Endothelial cell of umbilical vein (primary cell): ENCODE results near the gene HEPHL1. TPM values are rescaled to one million over a fixed set of nuclear protein-coding genes. Genes with fewer than 3 reads are reported as not detected.

ENCODE experiments used
- BruUV-seq: library from RNA; stranded (reverse); fragments of 400-500 nt; replicated peaks from 2 replicates; lab custom pipeline; 2021; lab: Mats Ljungman, UMichigan
- CTCF ChIA-PET: fragments of 300-600, 350-600 bp; sonication (Branson Sonifier 250); formaldehyde crosslinking; loops from one replicate; lab custom pipeline; 2021; ENCODE audit warnings: antibody characterized with exemption, inconsistent platforms; lab: Charles Lee
- POLR2A ChIA-PET: fragments of 300-600, 350-600 bp; sonication (Branson Sonifier 250); formaldehyde crosslinking; loops from one replicate; lab custom pipeline; 2021; ENCODE audit warnings: antibody characterized with exemption, inconsistent platforms; lab: Charles Lee
- DNase-seq: peaks from one replicate; pipeline ENCODE4 v3.0.0-alpha.2; 2011; ENCODE audit warnings: low read depth, low spot score
- FAIRE-seq: peaks from 2 replicates; lab custom pipeline; 2011; peaks lifted over from hg19 to GRCh38; lab: Jason Lieb, UNC
- H2AFZ ChIP-seq: 2 replicates; pipeline ENCODE4 v1.6.0; 2012; ENCODE audit warnings: low read depth, low read length, control low read depth, inconsistent platforms
- H3K27ac ChIP-seq: 2 replicates; pipeline ENCODE4 v1.5.1; 2011; ENCODE audit warnings: low read depth, mild to moderate bottlenecking, control low read depth, low read length, moderate library complexity; ENCODE audit not compliant: insufficient read depth
- H3K27me3 ChIP-seq, 2 experiments: 2 replicates each; pipeline versions ENCODE4 v1.6.0 to v1.6.1; 2011; ENCODE audit warnings: low read length in 2 of 2, mixed read lengths in 1 of 2; ENCODE audit not compliant: control insufficient read depth in 2 of 2, insufficient read depth in 2 of 2
- H3K36me3 ChIP-seq, 2 experiments: 2 replicates in 1 of 2; 3 replicates in 1 of 2; pipeline ENCODE4 v1.5.1; 2011; ENCODE audit warnings: low read length in 2 of 2, mild to moderate bottlenecking in 1 of 2, moderate library complexity in 1 of 2; ENCODE audit not compliant: control insufficient read depth in 2 of 2, insufficient read depth in 2 of 2; ENCODE audit errors: extremely low read depth in 1 of 2
- H3K4me1 ChIP-seq: 3 replicates; pipeline ENCODE4 v1.5.1; 2011; ENCODE audit warnings: mild to moderate bottlenecking, low read length; ENCODE audit not compliant: control insufficient read depth, insufficient read depth; ENCODE audit errors: extremely low read depth
- H3K4me2 ChIP-seq: 2 replicates; pipeline ENCODE4 v1.6.1; 2011; ENCODE audit warnings: low read length, control low read depth, mixed read lengths; ENCODE audit not compliant: insufficient read depth
- H3K4me3 ChIP-seq, 3 experiments: fragments of 200-600 bp in 1 of 3; sonication (generic), shearing (Covaris generic) in 1 of 3; replicated peaks in 1 of 3; 2 replicates each; pipeline ENCODE4 v1.5.1; 2011 to 2016; ENCODE audit warnings: control low read depth in 3 of 3, low read length in 3 of 3, mild to moderate bottlenecking in 2 of 3, inconsistent platforms in 1 of 3, low read depth in 1 of 3, moderate library complexity in 1 of 3; ENCODE audit not compliant: insufficient read depth in 1 of 3
- H3K79me2 ChIP-seq: 2 replicates; pipeline ENCODE4 v1.6.0; 2012; ENCODE audit warnings: low read length, inconsistent platforms; ENCODE audit not compliant: control insufficient read depth, insufficient read depth
- H3K9ac ChIP-seq: replicated peaks from 2 replicates; pipeline ENCODE3; 2011; ENCODE audit warnings: low read length, control low read depth; ENCODE audit not compliant: insufficient read depth; ENCODE audit errors: extremely low read depth
- H3K9me1 ChIP-seq: replicated peaks from 3 replicates; pipeline ENCODE4 v1.6.0; 2011; ENCODE audit warnings: mild to moderate bottlenecking, low read length; ENCODE audit not compliant: control insufficient read depth, insufficient read depth; ENCODE audit errors: extremely low read depth
- H3K9me3 ChIP-seq: replicated peaks from 2 replicates; pipeline ENCODE4 v1.5.1; 2012; ENCODE audit warnings: low read length, inconsistent platforms; ENCODE audit not compliant: control insufficient read depth, insufficient read depth
- H4K20me1 ChIP-seq: replicated peaks from 2 replicates; pipeline ENCODE3; 2011; ENCODE audit warnings: mild to moderate bottlenecking, low read length; ENCODE audit not compliant: control insufficient read depth, insufficient read depth; ENCODE audit errors: extremely low read depth
- EZH2 ChIP-seq: IDR thresholded peaks from 2 replicates; pipeline ENCODE4 v1.6.1; 2012; ENCODE audit warnings: borderline replicate concordance, low read depth, mild to moderate bottlenecking, moderate library complexity, low read length, inconsistent platforms; ENCODE audit not compliant: severe bottlenecking
- FOS ChIP-seq: IDR thresholded peaks from 2 replicates; pipeline ENCODE4 v1.6.1; 2011; ENCODE audit warnings: mild to moderate bottlenecking, low read length, moderate library complexity, borderline replicate concordance; ENCODE audit not compliant: insufficient read depth
- GATA2 ChIP-seq: IDR thresholded peaks from 2 replicates; pipeline ENCODE4 v1.7.0; 2011; ENCODE audit warnings: low read depth, mild to moderate bottlenecking, moderate library complexity, mixed read lengths, low read length; ENCODE audit not compliant: insufficient read length, insufficient read depth
- JUN ChIP-seq: IDR thresholded peaks from 2 replicates; pipeline ENCODE4 v1.6.1; 2011; ENCODE audit warnings: borderline replicate concordance, low read depth; ENCODE audit not compliant: insufficient read length, insufficient read depth
- MYC ChIP-seq: IDR thresholded peaks from one replicate; pipeline ENCODE4 v1.6.1; 2011; ENCODE audit warnings: mild to moderate bottlenecking, low read depth, low read length
- POLR2A ChIP-seq: IDR thresholded peaks from 2 replicates; pipeline ENCODE4 v1.6.1; 2012; ENCODE audit warnings: low read depth, mild to moderate bottlenecking, control low read depth, low read length
- POLR2AphosphoS5 ChIP-seq: IDR thresholded peaks from 2 replicates; pipeline ENCODE4 v1.6.1; 2012; ENCODE audit warnings: low read depth, mild to moderate bottlenecking, control low read depth, low read length, moderate library complexity; ENCODE audit not compliant: insufficient read depth
- dilution Hi-C: fragments of 300-500 bp; cut with MboI; formaldehyde crosslinking; loops from one replicate; pipeline ENCODE4 v1.15.0; 2019; ENCODE audit warnings: low sequenced_read_pairs; ENCODE audit not compliant: extremely low pct_ligation_motif_present
- intact Hi-C: fragments of 100-400 bp; cut with micrococcal nuclease; formaldehyde crosslinking; loops from one replicate; pipeline ENCODE4 v1.10.0; 2022
- polyA plus RNA-seq, 4 experiments: library from polyadenylated mRNA; depleted of rRNA in 3 of 4; stranded (reverse) in 3 of 4; unstranded in 1 of 4; fragments of >200 nt; gene quantifications; 2 replicates each; pipeline versions ENCODE4 v1.2.1 to v1.2.3, GENCODE V29; 2011 to 2012; ENCODE audit warnings: missing spikeins in 1 of 4
- total RNA-seq: library from RNA; stranded (reverse); gene quantifications from 2 replicates; pipeline ENCODE4 v1.2.3, GENCODE V29; 2021
- TF ChIP-seq, protein P1 (sequence below), 2 donors: IDR thresholded peaks; 1 replicate in 1 of 2; 2 replicates in 1 of 2; pipeline ENCODE4 v1.5.1; 2011; ENCODE audit warnings: low read length in 2 of 2, mild to moderate bottlenecking in 2 of 2, moderate library complexity in 2 of 2, control low read depth in 1 of 2, inconsistent platforms in 1 of 2, low read depth in 1 of 2; ENCODE audit not compliant: insufficient read depth in 1 of 2; ENCODE audit errors: extremely low read depth in 1 of 2
- TF ChIP-seq, protein P2 (sequence below): IDR thresholded peaks from 2 replicates; pipeline ENCODE4 v1.6.1; 2011; ENCODE audit not compliant: insufficient read depth, insufficient read length

The HEPHL1 gene
- total and polyA plus RNA-seq, 2 donors (not counting 3 experiments of a cell fraction or from before 2014, with no cell fraction given) = not detected

DNA sequence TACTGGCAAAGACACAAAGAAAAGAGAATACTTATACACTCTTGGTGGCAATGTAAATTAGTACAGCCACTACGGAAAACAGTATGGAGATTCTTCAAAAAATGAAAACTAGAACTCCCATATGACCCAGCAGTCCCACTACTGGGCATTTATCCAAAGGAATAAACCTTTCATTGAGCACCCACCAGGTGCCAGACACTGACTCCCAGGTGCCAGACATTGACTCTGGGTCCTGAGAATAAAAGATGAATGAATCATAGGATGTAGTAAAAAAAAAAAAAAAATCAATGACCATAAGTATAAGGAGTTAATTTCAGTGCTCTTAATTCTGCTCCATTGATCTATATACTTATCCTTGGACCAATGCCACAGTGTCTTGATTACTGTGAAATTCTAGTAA, 28.2 kb downstream of the HEPHL1 start:
- Histone ChIP-seq H3K4me3 (no peak overlapping the region), H3K4me1 (no peaks in the 10 kb centered on the region), H3K9me1 (no peaks in the 10 kb centered on the region), H3K4me2 (no peak overlapping the region), H2AFZ (no peak overlapping the region), H3K36me3 (no peaks in the 10 kb centered on the region), H4K20me1 (no peaks in the 10 kb centered on the region), H3K79me2 (no peaks in the 10 kb centered on the region), H3K27ac (no peak overlapping the region), H3K9ac (no peak overlapping the region), H3K27me3 (no peaks in the 10 kb centered on the region), H3K9me3 (no peaks in the 10 kb centered on the region)
- intact Hi-C loops = no loop called here
- BruUV-seq = no TSS peak
- TF ChIP-seq MYC (no peak), FOS (no peak), GATA2 (no peak)
- DNase-seq (no peak), FAIRE-seq (no peak)
- ChIA-PET CTCF (interaction anchor here (1.3 kb wide), 1 partner anchor 11 kb away, joined by 3 read pairs; no protein-coding TSS in a partner anchor), POLR2A (no interaction called here)
- dilution Hi-C loops = no loop called here

DNA sequence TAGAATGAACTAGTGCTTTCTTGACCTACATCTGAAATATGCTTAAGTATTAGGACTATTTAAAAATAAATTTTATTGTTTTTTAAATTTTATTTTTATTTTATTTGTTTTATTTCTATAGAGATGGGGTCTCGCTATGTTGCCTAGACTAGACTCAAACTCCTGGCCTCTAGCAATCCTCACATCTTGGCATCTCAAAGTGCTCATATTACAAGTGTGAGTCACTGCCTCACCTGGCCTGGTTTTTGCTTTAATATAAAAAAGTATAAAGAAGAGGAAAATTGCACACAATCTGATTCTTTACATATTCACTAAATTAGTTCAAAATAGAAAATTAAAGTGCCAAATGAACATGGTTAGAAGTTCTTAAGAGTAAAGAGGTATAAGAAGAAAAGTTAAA, 37.5 kb downstream of the HEPHL1 start:
- no peaks in the 10 kb centered on the region for H4K20me1 ChIP-seq
- H3K36me3 ChIP-seq = no peaks in the 10 kb centered on the region
- no peak overlapping the region for H2AFZ ChIP-seq
- no peak overlapping the region for H3K4me3 ChIP-seq
- dilution Hi-C loops (no loop called here), intact Hi-C loops (no loop called here)
- ChIA-PET POLR2A (no interaction called here), CTCF (no interaction called here)
- H3K27ac ChIP-seq = no peak overlapping the region
- DNase-seq (no peak), FAIRE-seq (no peak)
- TF ChIP-seq FOS = no peak
- TF ChIP-seq GATA2 = no peak
- TF ChIP-seq, protein P1, sequence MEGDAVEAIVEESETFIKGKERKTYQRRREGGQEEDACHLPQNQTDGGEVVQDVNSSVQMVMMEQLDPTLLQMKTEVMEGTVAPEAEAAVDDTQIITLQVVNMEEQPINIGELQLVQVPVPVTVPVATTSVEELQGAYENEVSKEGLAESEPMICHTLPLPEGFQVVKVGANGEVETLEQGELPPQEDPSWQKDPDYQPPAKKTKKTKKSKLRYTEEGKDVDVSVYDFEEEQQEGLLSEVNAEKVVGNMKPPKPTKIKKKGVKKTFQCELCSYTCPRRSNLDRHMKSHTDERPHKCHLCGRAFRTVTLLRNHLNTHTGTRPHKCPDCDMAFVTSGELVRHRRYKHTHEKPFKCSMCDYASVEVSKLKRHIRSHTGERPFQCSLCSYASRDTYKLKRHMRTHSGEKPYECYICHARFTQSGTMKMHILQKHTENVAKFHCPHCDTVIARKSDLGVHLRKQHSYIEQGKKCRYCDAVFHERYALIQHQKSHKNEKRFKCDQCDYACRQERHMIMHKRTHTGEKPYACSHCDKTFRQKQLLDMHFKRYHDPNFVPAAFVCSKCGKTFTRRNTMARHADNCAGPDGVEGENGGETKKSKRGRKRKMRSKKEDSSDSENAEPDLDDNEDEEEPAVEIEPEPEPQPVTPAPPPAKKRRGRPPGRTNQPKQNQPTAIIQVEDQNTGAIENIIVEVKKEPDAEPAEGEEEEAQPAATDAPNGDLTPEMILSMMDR (IDR thresholded peaks at IDR 0.05; ENCODE audit: extremely low read depth in 1 of 2, insufficient read depth in 1 of 2, low read depth in 1 of 2, low read length in 2 of 2) = no peak
- TF ChIP-seq POLR2A = no peak
- TF ChIP-seq JUN = no peak
- no peak for TF ChIP-seq EZH2
- no peak for TF ChIP-seq POLR2AphosphoS5
- TF ChIP-seq, protein P2, sequence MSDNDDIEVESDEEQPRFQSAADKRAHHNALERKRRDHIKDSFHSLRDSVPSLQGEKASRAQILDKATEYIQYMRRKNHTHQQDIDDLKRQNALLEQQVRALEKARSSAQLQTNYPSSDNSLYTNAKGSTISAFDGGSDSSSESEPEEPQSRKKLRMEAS = no peak
- TF ChIP-seq MYC = no peak
- H3K79me2 ChIP-seq = no peaks in the 10 kb centered on the region
- no peaks in the 10 kb centered on the region for H3K27me3 ChIP-seq
- no peak overlapping the region for H3K9ac ChIP-seq
- no peaks in the 10 kb centered on the region for H3K4me1 ChIP-seq
- no TSS peak for BruUV-seq
- no peak overlapping the region for H3K4me2 ChIP-seq
- no peaks in the 10 kb centered on the region for H3K9me3 ChIP-seq
- no peaks in the 10 kb centered on the region for H3K9me1 ChIP-seq
